GM23248 (cell line): ENCODE measurements around the gene MS4A4E.

ENCODE experiments used
- EZH2 ChIP-seq: fragments of 200-600 bp; sonication (generic); IDR thresholded peaks from 2 replicates; pipeline ENCODE4 v1.6.1; 2018; ENCODE audit warnings: antibody characterized with exemption, mild to moderate bottlenecking; ENCODE audit not compliant: insufficient read depth, poor library complexity, severe bottlenecking
- EZH2phosphoT487 ChIP-seq: fragments of 200-600 bp; sonication (generic); IDR thresholded peaks from 2 replicates; pipeline ENCODE4 v1.6.1; 2018; ENCODE audit warnings: antibody characterized with exemption, moderate library complexity, mild to moderate bottlenecking, low read depth; ENCODE audit not compliant: insufficient read depth

- TF ChIP-seq EZH2, result no peak
- no peak for TF ChIP-seq EZH2phosphoT487
Measured at GRCh38 chr11:60161766-60162165, 81.2 kb downstream of the MS4A4E start.
